ENCODE results near the gene CISH. TPM values are rescaled to one million over a fixed set of nuclear protein-coding genes. Genes with fewer than 3 reads are reported as not detected.

The CISH gene
- total and polyA plus RNA-seq, 2 of the 4 experiments (the other 2 are of a cell fraction) = 0.90 to 4.0 TPM

- ChIA-PET CTCF (no interaction called here), POLR2A (ENCODE audit: unreplicated experiment) (interaction anchor here (0.6 to 1.2 kb wide), 2 partner anchors 10 to 14 kb away, joined by 4 to 5 read pairs; partner anchors contain the start of gene CISH)
- Histone ChIP-seq H2BK15ac (ENCODE audit: low read depth, low read length) (no peak overlapping the region; the same call in 2 of the 3 replicates), H3K9ac (ENCODE audit: low read depth, low read length) (peak overlapping the region; percentile 61; the same call in 1 of the 2 replicates), H2AFZ (replicated peaks; ENCODE audit: low read length, poor library complexity) (peak overlapping the region; percentile 68), H4K20me1 (ENCODE audit: insufficient read depth, low read length) (no peaks in the 10 kb centered on the region), H2AK9ac (replicated peaks; ENCODE audit: low read depth, low read length, poor library complexity) (peak overlapping the region; percentile 99), H3K4me1 (ENCODE audit: control insufficient read depth, insufficient read depth, low read length) (peaks cover 22% of the 10 kb centered on the region), H4K5ac (ENCODE audit: low read depth, low read length) (peak overlapping the region; percentile 96), H4K8ac (ENCODE audit: low read depth in 2 of 2, low read length in 2 of 2) (peak overlapping the region; percentile 95 to 97), H3K4me2 (ENCODE audit: low read depth, low read length) (no peak overlapping the region), H3K14ac (replicated peaks; ENCODE audit: low read depth, low read length) (peak overlapping the region; percentile 87; the same call in 1 of the 2 replicates), H2BK120ac (ENCODE audit: low read depth, low read length) (peak overlapping the region; percentile 76; the same call in 1 of the 2 replicates), H2BK20ac (ENCODE audit: low read depth, low read length) (peak overlapping the region; percentile 39; the same call in 1 of the 2 replicates), H4K91ac (ENCODE audit: insufficient read depth, low read depth, low read length) (peak overlapping the region; percentile 94), H3K9me1 (ENCODE audit: insufficient read depth, low read length) (peaks cover 24% of the 10 kb centered on the region), H3K4me3 (ENCODE audit: insufficient read depth, low read depth, low read length) (no peak overlapping the region), H3K36me3 (ENCODE audit: control insufficient read depth, insufficient read depth, low read length) (peaks cover 25% of the 10 kb centered on the region; the same call in 1 of the 2 replicates), H3K9me3 (ENCODE audit: control insufficient read depth, insufficient read depth, low read length) (no peaks in the 10 kb centered on the region), H3K27me3 (ENCODE audit: control insufficient read depth, insufficient read depth, low read length) (no peaks in the 10 kb centered on the region), H3K4ac (ENCODE audit: low read depth, low read length) (peak overlapping the region; percentile 90), H3K56ac (ENCODE audit: extremely low read depth, insufficient read depth, low read length) (no peak overlapping the region), H3K23ac (ENCODE audit: low read depth, low read length) (no peak overlapping the region), H2BK5ac (ENCODE audit: low read depth, low read length, poor library complexity, severe bottlenecking) (peak overlapping the region; percentile 84), H3K27ac (ENCODE audit: insufficient read depth, low read length) (peak overlapping the region; percentile 90), H3K79me1 (ENCODE audit: low read depth in 1 of 2, low read length in 2 of 2) (peaks cover 0 to 4% of the 10 kb centered on the region in 2 experiments; a peak in 1 of 4 replicates), H3K18ac (ENCODE audit: low read depth, low read length) (peak overlapping the region; percentile 88), H2AK5ac (ENCODE audit: low read depth, low read length) (peak overlapping the region; percentile 96)
- no peak for DNase-seq
- BruUV-seq (replicated peaks) = no TSS peak
- no peak for ATAC-seq (ENCODE audit: low read depth)
- dilution Hi-C loops (cut with HindIII; ENCODE audit: low sequenced_read_pairs, unreplicated experiment) (no loop called here), in situ Hi-C loops (cut with MboI; ENCODE audit: low sequenced_read_pairs) (loop anchor here (25.0 kb wide), 1 partner anchor 1085 kb away; no protein-coding TSS in a partner anchor), intact Hi-C loops (cut with micrococcal nuclease) (loop anchor here (1.0 kb wide), 1 partner anchor 9 kb away; the partner anchor contains the start of gene CISH)
- WGBS, 2 experiments (ENCODE audit: extremely low coverage in 2 of 2, insufficient read length in 1 of 2) = 80% methylated on average over 1 of the region's 9 CpGs; no CpG with 5 or more reads in 1 of the 2 experiments
- TF ChIP-seq CHD1 (IDR thresholded peaks at IDR 0.05; ENCODE audit: low read depth, low read length) = no peak
- no peak for TF ChIP-seq MAFK (IDR thresholded peaks at IDR 0.05; ENCODE audit: low read depth, low read length)
- no peak for TF ChIP-seq RFX5 (IDR thresholded peaks at IDR 0.05; ENCODE audit: low read depth, low read length)
- TF ChIP-seq BHLHE40 (IDR thresholded peaks at IDR 0.05; ENCODE audit: low read depth, low read length) = no peak
- no peak for TF ChIP-seq MAZ (IDR thresholded peaks at IDR 0.05; ENCODE audit: borderline replicate concordance, low read depth, low read length)
- no peak for TF ChIP-seq MXI1 (IDR thresholded peaks at IDR 0.05; ENCODE audit: borderline replicate concordance, low read depth, low read length)
- no peak for TF ChIP-seq POLR2A (IDR thresholded peaks at IDR 0.05; ENCODE audit: low read depth, low read length)
- no peak for TF ChIP-seq CTCF (conservative IDR thresholded peaks at IDR 0.05; ENCODE audit: low read depth, low read length)
- no peak for TF ChIP-seq RCOR1 (IDR thresholded peaks at IDR 0.05; ENCODE audit: insufficient replicate concordance, low read length)
- TF ChIP-seq NFE2L2 (IDR thresholded peaks at IDR 0.05; ENCODE audit: low read depth, low read length) = no peak
- TF ChIP-seq FOS (IDR thresholded peaks at IDR 0.05; ENCODE audit: low read depth, low read length) = no peak
- no peak for TF ChIP-seq USF2 (IDR thresholded peaks at IDR 0.05; ENCODE audit: low read depth, low read length)
Measured at GRCh38 chr3:50602595-50603191, 8.9 kb downstream of the CISH start.
